HEK293T (cell line): ENCODE results near the gene CYP46A1.

Experiments used
- CTCF ChIA-PET: fragments of 350-600 bp; formaldehyde crosslinking; extraction: SDS; loops from one replicate; lab custom pipeline; 2021; ENCODE audit warnings: antibody characterized with exemption, inconsistent platforms; lab: Yijun Ruan, JAX
- POLR2A ChIA-PET: fragments of 350-600 bp; formaldehyde crosslinking; extraction: SDS; loops from one replicate; lab custom pipeline; 2020; ENCODE audit warnings: antibody characterized with exemption, inconsistent platforms; lab: Yijun Ruan, JAX
- DNase-seq: peaks from one replicate; pipeline ENCODE4 v3.0.0; 2012; ENCODE audit warnings: mixed read lengths; ENCODE audit errors: extremely low spot score
- ARNT ChIP-seq: fragments of 450-650 bp; IDR thresholded peaks from 2 replicates; pipeline ENCODE4 v1.6.1; 2017; ENCODE audit warnings: mild to moderate bottlenecking
- BHLHE40 ChIP-seq: fragments of 450-650 bp; IDR thresholded peaks from 2 replicates; pipeline ENCODE4 v1.6.1; 2016; ENCODE audit warnings: mild to moderate bottlenecking, moderate library complexity, borderline replicate concordance
- CTBP1 ChIP-seq: fragments of 450-650 bp; IDR thresholded peaks from 2 replicates; pipeline ENCODE4 v1.6.1; 2016; ENCODE audit warnings: borderline replicate concordance
- ELF4 ChIP-seq: fragments of 450-650 bp; IDR thresholded peaks from 2 replicates; pipeline ENCODE4 v1.6.1; 2017; ENCODE audit warnings: antibody characterized with exemption
- FOXA1 ChIP-seq: fragments of 450-650 bp; IDR thresholded peaks from 2 replicates; pipeline ENCODE4 v1.6.1; 2016; ENCODE audit warnings: mild to moderate bottlenecking
- FOXK2 ChIP-seq: fragments of 450-650 bp; IDR thresholded peaks from 2 replicates; pipeline ENCODE4 v1.6.1; 2016; ENCODE audit warnings: mild to moderate bottlenecking
- FOXM1 ChIP-seq: fragments of 450-650 bp; IDR thresholded peaks from 2 replicates; pipeline ENCODE4 v1.6.1; 2017; ENCODE audit warnings: mild to moderate bottlenecking, borderline replicate concordance
- HDGF ChIP-seq: fragments of 450-650 bp; IDR thresholded peaks from 2 replicates; pipeline ENCODE4 v1.6.1; 2017; ENCODE audit warnings: antibody characterized with exemption, borderline replicate concordance
- L3MBTL2 ChIP-seq: fragments of 450-650 bp; conservative IDR thresholded peaks from 2 replicates; pipeline ENCODE4 v1.6.1; 2016; ENCODE audit warnings: mild to moderate bottlenecking
- LEF1 ChIP-seq: fragments of 450-650 bp; IDR thresholded peaks from 2 replicates; pipeline ENCODE4 v1.6.1; 2017; ENCODE audit warnings: mild to moderate bottlenecking, borderline replicate concordance
- NFRKB ChIP-seq: fragments of 450-650 bp; IDR thresholded peaks from 2 replicates; pipeline ENCODE4 v1.6.1; 2016; ENCODE audit warnings: mild to moderate bottlenecking, moderate library complexity
- PKNOX1 ChIP-seq: fragments of 450-650 bp; IDR thresholded peaks from 2 replicates; pipeline ENCODE4 v1.6.1; 2016
- SP1 ChIP-seq: fragments of 450-650 bp; IDR thresholded peaks from 2 replicates; pipeline ENCODE4 v1.6.1; 2017
- SUZ12 ChIP-seq: fragments of 450-650 bp; IDR thresholded peaks from 2 replicates; pipeline ENCODE4 v1.6.1; 2016; ENCODE audit warnings: mild to moderate bottlenecking
- TARDBP ChIP-seq: fragments of 450-650 bp; IDR thresholded peaks from 2 replicates; pipeline ENCODE4 v1.6.1; 2016
- ZNF384 ChIP-seq: fragments of 450-650 bp; IDR thresholded peaks from 2 replicates; pipeline ENCODE4 v1.6.1; 2016

The CYP46A1 gene

GRCh38 chr14:99731547-99732435, 47.7 kb downstream of the CYP46A1 start:
- ChIA-PET POLR2A (no interaction called here), CTCF (interaction anchor here (1.1 kb wide), 1 partner anchor 14 kb away, joined by 3 read pairs; no protein-coding TSS in a partner anchor)
- DNase-seq = no peak
- no peak for TF ChIP-seq BHLHE40
- no peak for TF ChIP-seq ARNT
- TF ChIP-seq TARDBP = no peak
- TF ChIP-seq SP1 = no peak
- TF ChIP-seq SUZ12 = no peak

- ChIA-PET POLR2A (interaction anchor here (1.1 kb wide), 1 partner anchor 20 kb away, joined by 3 read pairs; no protein-coding TSS in a partner anchor), CTCF (no interaction called here)
- DNase-seq = no peak
- TF ChIP-seq TARDBP (no peak), ARNT (no peak), SUZ12 (no peak), LEF1 (no peak), BHLHE40 (no peak), FOXM1 (no peak), FOXA1 (no peak), ELF4 (no peak), NFRKB (no peak), SP1 (no peak), ZNF384 (no peak)
Observed at GRCh38 chr14:99732436-99733210, 48.5 kb downstream of the CYP46A1 start.

- DNase-seq = no peak
- POLR2A ChIA-PET = interaction anchor here (1.1 kb wide), 1 partner anchor 19 kb away, joined by 3 read pairs; no protein-coding TSS in a partner anchor
- TF ChIP-seq CTBP1 (no peak), FOXA1 (no peak), FOXK2 (no peak), SP1 (no peak), LEF1 (no peak), NFRKB (no peak), L3MBTL2 (no peak), ELF4 (no peak), HDGF (no peak)
- CTCF ChIA-PET = no interaction called here
Observed at GRCh38 chr14:99733211-99733539, 49.1 kb downstream of the CYP46A1 start.

GRCh38 chr14:99733540-99734405, 49.7 kb downstream of the CYP46A1 start:
- ChIA-PET POLR2A (interaction anchor here (1.1 kb wide), 1 partner anchor 18 kb away, joined by 3 read pairs; no protein-coding TSS in a partner anchor), CTCF (no interaction called here)
- DNase-seq = no peak
- TF ChIP-seq NFRKB (no peak), SP1 (no peak), FOXK2 (no peak), BHLHE40 (no peak)

- CTCF ChIA-PET = no interaction called here
- POLR2A ChIA-PET = no interaction called here
- DNase-seq = no peak
- TF ChIP-seq NFRKB (no peak), ARNT (no peak), ZNF384 (no peak), FOXK2 (no peak), HDGF (no peak), SP1 (no peak)
Observed at GRCh38 chr14:99734406-99735051, 50.4 kb downstream of the CYP46A1 start.

- POLR2A ChIA-PET = no interaction called here
- TF ChIP-seq FOXK2 (no peak), CTBP1 (no peak), PKNOX1 (no peak), ARNT (no peak), SP1 (no peak), SUZ12 (no peak), FOXA1 (no peak), TARDBP (no peak), ZNF384 (no peak), NFRKB (no peak)
- no peak for DNase-seq
- CTCF ChIA-PET = interaction anchor here (0.6 to 1.1 kb wide), 3 partner anchors 47 to 210 kb away, joined by 3 to 4 read pairs (median 3); no protein-coding TSS in a partner anchor
Observed at GRCh38 chr14:99735189-99736135, 51.4 kb downstream of the CYP46A1 start.
